AG04450 (cell line): ENCODE data around the gene RASL10B. TPM values are rescaled to one million over a fixed set of nuclear protein-coding genes. Genes with fewer than 3 reads are reported as not detected.

Experiments used
- CTCF ChIA-PET: fragments of 300-600, 350-600 bp; formaldehyde crosslinking; extraction: SDS; loops from one replicate; lab custom pipeline; 2022; ENCODE audit warnings: antibody characterized with exemption, inconsistent platforms; lab: Charles Lee
- POLR2A ChIA-PET: fragments of 350-600 bp; formaldehyde crosslinking; extraction: SDS; loops from one replicate; lab custom pipeline; 2021; ENCODE audit warnings: antibody characterized with exemption, inconsistent platforms; lab: Yijun Ruan, JAX
- DNase-seq: peaks from one replicate; pipeline ENCODE4 v3.0.0-alpha.2; 2011; ENCODE audit warnings: low read depth, low spot score
- H3K27ac ChIP-seq: one replicate; pipeline ENCODE4 v1.5.1; 2012; ENCODE audit warnings: low read depth, low read length, control low read depth
- H3K27me3 ChIP-seq: one replicate; pipeline ENCODE4 v1.6.0; 2012; ENCODE audit warnings: low read length; ENCODE audit not compliant: control insufficient read depth, insufficient read depth
- H3K4me3 ChIP-seq: 2 replicates; pipeline ENCODE4 v1.5.1; 2011; ENCODE audit warnings: mild to moderate bottlenecking, low read depth, low read length, control low read depth
- H3K9me3 ChIP-seq: 2 replicates; pipeline ENCODE4 v1.5.1; 2012; ENCODE audit warnings: low read length; ENCODE audit not compliant: control insufficient read depth, insufficient read depth
- polyA plus RNA-seq: library from polyadenylated mRNA; depleted of rRNA; stranded (reverse); fragments of >200 nt; gene quantifications from 2 replicates; pipeline ENCODE4 v1.2.3, GENCODE V29; 2011
- TF ChIP-seq, protein P1 (sequence below): IDR thresholded peaks from 2 replicates; pipeline ENCODE4 v1.5.1; 2011; ENCODE audit warnings: low read depth, low read length, control low read depth, inconsistent platforms

The RASL10B gene
- polyA plus RNA-seq, 1 experiment: 3.3 TPM

DNA sequence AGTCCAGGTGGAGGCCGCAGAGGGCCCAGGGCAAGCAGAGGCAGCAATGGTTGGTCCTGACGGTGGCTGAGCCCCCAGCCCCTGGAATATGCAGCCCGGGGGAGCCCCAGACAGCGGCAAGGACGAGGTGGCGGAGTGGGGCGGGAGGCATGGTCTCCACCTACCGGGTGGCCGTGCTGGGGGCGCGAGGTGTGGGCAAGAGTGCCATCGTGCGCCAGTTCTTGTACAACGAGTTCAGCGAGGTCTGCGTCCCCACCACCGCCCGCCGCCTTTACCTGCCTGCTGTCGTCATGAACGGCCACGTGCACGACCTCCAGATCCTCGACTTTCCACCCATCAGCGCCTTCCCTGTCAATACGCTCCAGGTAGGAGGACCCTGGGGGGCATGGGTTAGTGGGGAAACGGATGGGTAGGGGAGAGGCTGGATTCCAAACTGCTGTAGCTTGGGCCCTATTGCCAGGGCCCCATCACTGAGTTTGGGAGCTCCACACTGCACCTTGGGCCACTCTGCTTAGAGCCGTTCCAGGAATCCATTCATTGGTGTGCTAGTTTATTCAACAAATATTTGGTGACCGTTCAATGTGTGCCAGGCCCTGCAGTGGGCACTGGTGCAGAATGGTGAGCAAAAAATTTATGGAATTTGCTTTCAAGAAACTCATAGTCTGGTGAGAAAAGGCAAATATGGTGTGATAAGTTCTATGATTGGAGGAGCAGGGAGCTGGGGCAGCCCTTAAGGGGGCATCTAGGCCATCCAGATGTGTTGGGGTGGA lies 3.8 kb downstream of the RASL10B start:
- H3K9me3 ChIP-seq: no peaks in the 10 kb centered on the region; the same call in 1 of the 2 replicates
- H3K27me3 ChIP-seq: peaks cover 13% of the 10 kb centered on the region
- CTCF ChIA-PET: interaction anchor here (1.1 to 1.2 kb wide), 3 partner anchors 13 to 29 kb away, joined by 3 read pairs; no protein-coding TSS in a partner anchor
- no peak overlapping the region for H3K4me3 ChIP-seq
- TF ChIP-seq, protein P1, sequence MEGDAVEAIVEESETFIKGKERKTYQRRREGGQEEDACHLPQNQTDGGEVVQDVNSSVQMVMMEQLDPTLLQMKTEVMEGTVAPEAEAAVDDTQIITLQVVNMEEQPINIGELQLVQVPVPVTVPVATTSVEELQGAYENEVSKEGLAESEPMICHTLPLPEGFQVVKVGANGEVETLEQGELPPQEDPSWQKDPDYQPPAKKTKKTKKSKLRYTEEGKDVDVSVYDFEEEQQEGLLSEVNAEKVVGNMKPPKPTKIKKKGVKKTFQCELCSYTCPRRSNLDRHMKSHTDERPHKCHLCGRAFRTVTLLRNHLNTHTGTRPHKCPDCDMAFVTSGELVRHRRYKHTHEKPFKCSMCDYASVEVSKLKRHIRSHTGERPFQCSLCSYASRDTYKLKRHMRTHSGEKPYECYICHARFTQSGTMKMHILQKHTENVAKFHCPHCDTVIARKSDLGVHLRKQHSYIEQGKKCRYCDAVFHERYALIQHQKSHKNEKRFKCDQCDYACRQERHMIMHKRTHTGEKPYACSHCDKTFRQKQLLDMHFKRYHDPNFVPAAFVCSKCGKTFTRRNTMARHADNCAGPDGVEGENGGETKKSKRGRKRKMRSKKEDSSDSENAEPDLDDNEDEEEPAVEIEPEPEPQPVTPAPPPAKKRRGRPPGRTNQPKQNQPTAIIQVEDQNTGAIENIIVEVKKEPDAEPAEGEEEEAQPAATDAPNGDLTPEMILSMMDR: no peak
- H3K27ac ChIP-seq: no peak overlapping the region
- no peak for DNase-seq
- POLR2A ChIA-PET: no interaction called here

DNA sequence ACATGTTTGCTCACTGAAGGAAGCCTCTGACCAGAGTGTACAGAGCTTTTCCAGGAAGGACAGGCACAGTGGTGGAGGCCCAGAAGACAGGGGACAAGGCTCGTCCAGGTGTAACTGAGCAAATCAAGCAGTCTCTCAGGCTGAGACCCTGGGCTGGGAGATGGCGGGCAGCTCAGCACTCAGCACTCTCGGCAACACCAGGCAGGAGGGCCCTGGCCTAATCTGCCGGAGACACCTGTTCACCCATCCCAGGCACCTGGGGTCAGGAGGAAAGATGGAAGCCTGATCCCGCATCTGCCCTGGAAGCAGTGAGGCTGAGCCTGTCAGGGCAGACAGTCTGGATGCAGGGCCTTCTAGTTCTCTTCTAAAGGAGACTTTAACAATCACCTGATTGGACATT lies 4.8 kb downstream of the RASL10B start:
- peaks cover 23% of the 10 kb centered on the region for H3K27me3 ChIP-seq
- H3K9me3 ChIP-seq: peaks cover 6% of the 10 kb centered on the region
- CTCF ChIA-PET: interaction anchor here (1.1 to 1.2 kb wide), 2 partner anchors 12 to 28 kb away, joined by 3 read pairs; no protein-coding TSS in a partner anchor
- TF ChIP-seq, protein P1: no peak
- no peak for DNase-seq
- no peak overlapping the region for H3K4me3 ChIP-seq
- POLR2A ChIA-PET: no interaction called here
- H3K27ac ChIP-seq: no peak overlapping the region

DNA sequence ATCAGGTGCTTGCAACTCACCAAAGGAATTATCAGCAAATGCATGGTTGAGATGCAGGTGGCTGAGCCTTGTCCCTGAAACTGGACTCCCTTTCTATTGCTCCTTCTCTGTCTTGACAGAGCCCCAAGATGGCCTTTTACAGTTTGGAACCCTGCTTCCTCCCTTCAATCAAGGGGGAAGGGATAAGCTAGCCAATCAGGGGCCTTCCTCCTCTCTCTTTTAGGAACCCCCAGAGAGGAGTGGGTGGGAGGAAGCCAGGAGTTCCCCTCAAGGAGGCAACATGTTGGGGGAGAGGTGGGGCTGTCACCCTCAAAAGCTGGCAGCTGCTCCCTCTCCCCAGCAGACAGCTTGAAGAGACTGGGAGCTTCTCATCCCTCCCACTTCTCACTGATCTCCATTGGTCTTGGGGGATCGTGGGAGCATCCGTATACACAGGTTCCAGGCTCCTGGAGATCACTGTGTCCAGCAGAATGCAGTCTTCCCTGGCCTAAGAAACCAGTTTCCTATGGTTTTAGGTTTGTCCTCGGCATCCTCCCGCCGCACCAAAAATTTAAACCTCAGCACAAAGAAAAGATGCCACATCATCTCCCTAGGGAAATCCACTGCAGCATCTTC lies 7.2 kb downstream of the RASL10B start:
- DNase-seq: no peak
- no peak overlapping the region for H3K27ac ChIP-seq
- peaks cover 6% of the 10 kb centered on the region for H3K9me3 ChIP-seq
- POLR2A ChIA-PET: no interaction called here
- CTCF ChIA-PET: interaction anchor here (1.2 kb wide), 1 partner anchor 8 kb away, joined by 3 read pairs; no protein-coding TSS in a partner anchor
- H3K27me3 ChIP-seq: peaks cover 44% of the 10 kb centered on the region
- TF ChIP-seq, protein P1: no peak
- no peak overlapping the region for H3K4me3 ChIP-seq

DNA sequence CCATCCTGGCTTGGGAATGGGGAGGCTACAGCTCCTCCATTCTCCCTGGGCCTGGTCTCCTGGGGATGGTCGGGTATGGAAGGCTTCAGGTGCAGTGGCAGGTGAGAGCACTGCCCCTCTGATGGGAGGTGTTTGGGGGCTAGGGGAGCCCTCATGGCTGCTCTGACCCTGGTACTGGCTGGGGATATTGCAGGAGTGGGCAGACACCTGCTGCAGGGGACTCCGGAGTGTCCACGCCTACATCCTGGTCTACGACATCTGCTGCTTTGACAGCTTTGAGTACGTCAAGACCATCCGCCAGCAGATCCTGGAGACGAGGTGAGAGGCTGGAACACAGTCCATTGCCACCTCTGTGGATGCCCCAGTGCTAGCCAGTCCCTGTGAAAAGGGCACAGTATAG lies 8.8 kb downstream of the RASL10B start:
- Histone ChIP-seq H3K9me3 (peaks cover 6% of the 10 kb centered on the region), H3K27me3 (peaks cover 52% of the 10 kb centered on the region), H3K4me3 (no peak overlapping the region), H3K27ac (no peak overlapping the region)
- no peak for DNase-seq
- TF ChIP-seq, protein P1: no peak
- ChIA-PET CTCF (interaction anchor here (0.8 to 1.1 kb wide), 2 partner anchors 65 to 127 kb away, joined by 3 read pairs; no protein-coding TSS in a partner anchor), POLR2A (interaction anchor here (1.6 kb wide), 1 partner anchor 9 kb away, joined by 4 read pairs; the partner anchor contains the start of gene RASL10B)
